CD4-positive, alpha-beta T cell treated with Interleukin-21 for 1 hour (primary cell): ENCODE measurements around the gene GABRB2.
"Not testable (repeated sequence)": the region's sequence is repeated elsewhere in the genome, so short reads cannot be mapped to it uniquely, and the experiment has no call there.

Experiments used
- DNase-seq: peaks from one replicate; pipeline ENCODE4 v3.0.0-alpha.2; 2020

Gene GABRB2

GRCh38 chr5:161380486-161380885 lies 166.0 kb downstream of the GABRB2 start:
- DNase-seq, result no peak

- no peak for DNase-seq
Measured at GRCh38 chr5:161378701-161379100, 167.8 kb downstream of the GABRB2 start.

DNA sequence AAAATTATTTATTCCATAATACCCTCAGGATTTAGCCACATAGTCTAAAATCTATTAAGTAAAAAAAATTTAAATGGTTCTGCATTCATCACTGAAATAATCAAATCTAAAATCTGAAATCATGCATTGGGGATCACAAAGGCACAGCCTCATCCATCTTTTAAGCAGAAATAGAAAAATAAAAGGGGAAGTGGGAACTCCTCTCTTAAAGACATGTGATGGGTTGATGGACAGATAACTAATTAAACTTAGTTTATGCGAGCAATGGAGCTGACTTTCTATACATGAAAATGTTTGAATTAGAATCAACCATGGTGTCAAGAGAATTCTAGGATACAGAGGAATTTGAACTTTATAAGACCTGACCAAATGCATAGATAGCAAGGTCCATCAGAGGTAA lies 170.5 kb downstream of the GABRB2 start:
- no peak for DNase-seq

DNA sequence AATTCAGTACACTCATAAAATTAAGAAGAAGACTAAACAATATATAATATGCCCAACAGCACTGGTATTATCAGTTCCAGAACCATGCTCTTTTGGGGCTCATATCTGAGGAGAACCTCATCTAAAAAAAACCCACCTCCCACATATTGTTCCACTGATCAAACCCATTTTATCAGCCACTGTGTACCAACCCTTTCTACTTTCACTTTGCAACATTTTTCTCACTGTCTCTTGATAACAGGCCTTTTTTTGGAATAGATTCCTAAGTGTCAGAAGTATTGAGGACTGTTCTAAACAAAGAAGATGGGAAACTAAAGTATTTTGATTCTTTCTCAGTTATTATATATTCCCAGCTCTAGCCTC lies 173.2 kb downstream of the GABRB2 start:
- DNase-seq, result no peak

DNA sequence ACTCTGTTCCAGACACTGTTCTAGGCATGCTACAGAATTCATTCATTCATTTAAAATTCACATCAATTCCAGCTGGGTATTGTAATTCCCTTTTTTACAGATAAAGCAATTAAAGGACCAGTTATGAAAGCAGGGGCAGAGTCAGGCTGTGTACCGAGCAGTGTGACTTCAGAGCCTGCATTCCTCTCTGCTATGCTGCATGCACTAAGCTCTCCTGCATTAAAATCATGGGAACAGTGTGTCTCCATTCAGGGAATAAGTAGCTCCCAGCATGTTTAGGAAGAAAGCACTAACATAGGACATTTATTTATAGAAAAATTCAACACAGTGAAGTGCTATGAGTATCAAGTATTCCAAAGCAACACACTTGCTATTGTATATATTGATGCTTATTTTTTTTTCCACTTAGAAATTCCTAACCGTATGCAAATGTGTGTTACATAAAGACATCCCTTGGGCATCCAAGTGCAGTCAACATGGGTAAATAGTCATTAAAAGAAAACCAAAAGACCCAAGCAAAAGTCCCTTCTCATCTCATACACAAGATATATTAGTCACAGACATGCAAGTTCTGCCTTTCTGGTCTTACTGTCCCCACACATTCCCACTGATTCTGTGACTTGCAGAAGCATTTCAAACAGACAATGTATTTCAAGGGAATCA lies 173.7 kb downstream of the GABRB2 start:
- no peak for DNase-seq

- no peak for DNase-seq
Measured at GRCh38 chr5:161369022-161369421, 177.5 kb downstream of the GABRB2 start.

DNA sequence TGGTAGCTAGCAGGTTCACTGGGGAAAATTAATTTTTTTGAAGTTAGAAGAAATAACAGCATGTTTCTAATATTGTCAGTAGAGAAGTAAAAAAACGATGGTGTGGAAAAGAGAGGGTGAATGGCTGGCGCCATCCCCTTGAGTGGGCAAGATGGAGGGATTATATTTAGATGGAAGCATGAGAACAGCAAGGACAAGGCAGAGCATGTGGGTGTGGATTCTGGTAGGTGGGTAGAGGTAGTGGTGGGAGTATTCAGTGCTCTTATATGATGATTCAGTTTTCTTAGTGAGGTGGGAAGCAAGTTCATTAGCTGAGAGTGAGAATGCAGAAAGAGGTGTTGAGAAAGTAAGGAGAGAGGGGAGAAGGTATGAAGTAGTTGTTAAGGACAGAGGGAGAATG lies 188.1 kb downstream of the GABRB2 start:
- no peak for DNase-seq

- no peak for DNase-seq
Measured at GRCh38 chr5:161344234-161344633, 202.3 kb downstream of the GABRB2 start.

DNA sequence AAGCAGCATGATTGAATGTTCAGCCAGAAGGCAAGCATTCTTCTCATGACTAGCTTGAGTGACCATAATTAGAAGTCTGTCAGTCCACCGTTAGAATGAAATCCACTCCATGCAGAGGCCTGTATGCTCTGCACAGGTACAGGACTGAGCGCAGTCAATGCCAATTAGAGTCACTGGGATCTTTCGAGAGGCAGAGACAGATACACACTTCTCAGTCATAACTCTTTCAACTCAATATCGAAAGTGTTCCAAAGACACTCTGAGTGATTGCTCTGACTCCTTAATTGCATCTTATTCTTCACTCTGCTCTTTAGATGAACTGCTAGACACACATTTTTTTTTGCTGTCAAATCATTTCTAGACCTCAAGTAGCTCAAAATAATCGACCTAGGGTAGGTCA lies 203.6 kb downstream of the GABRB2 start:
- DNase-seq, result no peak

DNA sequence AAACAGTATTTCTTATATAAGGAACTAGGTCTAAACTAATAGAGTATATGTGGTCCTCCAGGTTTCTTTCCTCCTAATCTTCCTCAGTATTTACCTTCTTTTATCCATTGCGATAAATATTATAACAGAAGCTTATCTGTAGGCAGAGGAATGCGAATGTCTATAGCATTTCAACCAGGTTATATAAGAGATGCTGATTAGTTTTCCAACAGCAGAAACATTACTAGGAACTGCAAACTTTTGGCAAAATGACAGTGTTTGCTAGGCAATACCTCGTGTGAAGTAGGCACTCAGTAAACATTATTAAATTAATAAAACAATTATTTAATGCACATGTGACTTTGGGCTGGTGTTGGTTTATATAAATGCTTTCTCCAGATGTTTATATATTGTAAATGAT lies 206.5 kb downstream of the GABRB2 start:
- no peak for DNase-seq

DNA sequence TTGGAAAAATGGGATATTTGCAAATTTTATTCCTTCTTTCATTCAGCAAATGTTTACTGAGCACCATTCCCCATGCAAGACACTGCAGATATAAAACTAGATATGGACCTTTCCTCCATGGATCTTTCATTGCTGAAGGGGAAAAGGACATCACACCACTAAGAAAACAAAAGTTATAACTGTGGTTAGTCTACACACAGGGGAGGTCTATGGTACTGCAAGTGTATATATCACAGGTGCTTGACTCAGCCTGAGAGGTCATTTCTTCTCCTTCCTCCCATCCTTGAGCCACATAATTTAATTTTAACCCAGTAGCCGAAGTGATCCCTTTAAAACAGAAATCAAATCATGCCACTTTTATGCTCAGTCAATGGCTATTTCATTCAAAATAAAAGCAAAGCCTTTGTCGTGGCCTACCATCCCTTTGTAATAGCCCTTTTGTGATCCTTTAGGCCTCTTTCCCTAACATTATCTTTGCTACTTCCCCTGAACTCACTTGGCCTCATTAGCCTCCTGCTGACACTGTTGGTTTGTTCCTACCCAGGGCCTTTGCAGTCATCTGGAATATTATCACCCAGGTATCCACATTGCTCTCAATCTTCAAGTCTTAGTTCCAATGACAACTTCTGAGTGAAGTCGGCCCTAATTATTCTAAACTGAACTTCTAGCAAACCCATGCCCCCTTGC lies 213.2 kb downstream of the GABRB2 start:
- DNase-seq, result no peak

DNA sequence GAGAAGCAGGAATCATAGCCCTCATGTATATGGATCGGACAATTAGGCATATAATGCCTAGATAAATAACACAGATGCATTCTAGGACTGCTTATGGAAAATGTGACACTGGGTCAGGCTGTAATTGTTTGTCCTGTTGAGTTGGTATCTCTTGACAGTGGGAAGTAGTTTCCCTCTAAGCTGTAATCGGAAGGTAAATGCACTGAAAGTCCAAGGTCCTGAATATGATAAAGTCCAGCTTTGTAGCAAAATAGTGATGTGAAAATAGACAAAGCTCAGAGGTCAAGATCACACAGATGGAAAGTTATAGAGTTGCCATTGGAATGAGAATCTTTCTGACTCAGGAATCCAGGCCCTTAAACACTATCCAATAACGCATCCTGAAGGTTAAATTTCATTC lies 214.2 kb downstream of the GABRB2 start:
- DNase-seq, result no peak

- no peak for DNase-seq
Measured at GRCh38 chr5:161314033-161314432, 232.5 kb downstream of the GABRB2 start.

DNA sequence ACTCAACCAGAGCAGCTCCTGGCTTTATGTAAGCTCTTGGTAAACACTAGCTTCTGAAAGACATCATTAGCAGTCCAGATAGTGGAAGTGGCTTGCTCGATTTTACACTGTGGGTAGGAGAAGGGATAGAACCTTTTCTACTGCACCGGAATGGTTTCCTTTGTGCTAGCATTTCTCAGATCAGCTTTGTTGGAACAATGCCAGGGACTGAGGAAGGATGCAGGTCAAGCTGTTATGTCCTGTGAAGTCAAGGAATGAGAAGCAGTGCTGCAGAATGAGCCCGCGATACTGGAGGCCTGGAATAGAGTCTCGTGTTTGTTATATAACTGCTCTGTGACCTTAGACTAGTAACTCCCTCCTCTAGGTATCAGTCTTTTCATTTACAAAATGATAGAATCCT lies 233.6 kb downstream of the GABRB2 start:
- DNase-seq, result no peak

DNA sequence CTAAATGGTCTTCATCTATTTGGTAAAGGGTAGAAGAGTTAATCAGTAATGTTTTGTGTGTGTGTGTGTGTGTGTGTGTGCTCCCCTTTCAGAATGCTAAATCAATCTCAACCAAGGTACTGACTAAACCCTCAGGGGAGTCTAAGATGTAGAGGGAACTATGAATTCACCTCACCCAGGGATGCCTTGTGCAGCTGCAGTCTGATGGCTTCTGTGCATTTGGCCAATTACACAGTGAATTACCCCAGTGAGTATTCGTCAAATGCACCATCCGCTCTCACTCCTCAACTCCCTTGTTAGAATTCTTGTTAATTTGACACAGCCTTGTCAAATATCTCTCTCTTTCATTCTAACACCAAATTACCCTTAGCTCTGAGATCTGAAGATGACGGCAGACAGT lies 234.6 kb downstream of the GABRB2 start:
- no peak for DNase-seq

DNA sequence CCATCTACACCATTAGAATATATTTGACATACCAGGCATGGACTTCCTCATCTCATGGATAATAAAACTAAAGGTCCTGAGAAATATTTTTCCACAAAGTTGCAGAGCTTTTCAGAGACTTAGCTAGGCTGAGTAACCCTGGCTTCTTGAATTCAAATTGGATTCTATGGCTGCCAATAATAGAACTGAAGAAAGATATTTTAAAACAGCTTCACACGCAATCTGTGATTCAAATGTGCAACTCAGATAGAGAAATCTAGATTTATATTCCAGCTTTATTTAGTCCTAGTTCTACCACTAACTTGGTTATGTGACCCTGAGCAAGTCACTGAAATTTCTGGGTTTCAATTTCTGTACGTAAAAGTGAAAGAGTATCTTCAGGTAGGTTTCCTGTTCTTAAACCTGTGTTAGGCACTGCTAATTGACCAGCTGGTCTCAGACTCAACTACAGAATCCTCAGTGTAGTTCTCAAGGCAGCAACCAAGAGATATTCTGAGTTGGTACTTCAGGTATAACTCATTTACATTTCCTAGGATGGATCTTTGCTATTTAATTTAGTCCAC lies 235.3 kb downstream of the GABRB2 start:
- no peak for DNase-seq

DNA sequence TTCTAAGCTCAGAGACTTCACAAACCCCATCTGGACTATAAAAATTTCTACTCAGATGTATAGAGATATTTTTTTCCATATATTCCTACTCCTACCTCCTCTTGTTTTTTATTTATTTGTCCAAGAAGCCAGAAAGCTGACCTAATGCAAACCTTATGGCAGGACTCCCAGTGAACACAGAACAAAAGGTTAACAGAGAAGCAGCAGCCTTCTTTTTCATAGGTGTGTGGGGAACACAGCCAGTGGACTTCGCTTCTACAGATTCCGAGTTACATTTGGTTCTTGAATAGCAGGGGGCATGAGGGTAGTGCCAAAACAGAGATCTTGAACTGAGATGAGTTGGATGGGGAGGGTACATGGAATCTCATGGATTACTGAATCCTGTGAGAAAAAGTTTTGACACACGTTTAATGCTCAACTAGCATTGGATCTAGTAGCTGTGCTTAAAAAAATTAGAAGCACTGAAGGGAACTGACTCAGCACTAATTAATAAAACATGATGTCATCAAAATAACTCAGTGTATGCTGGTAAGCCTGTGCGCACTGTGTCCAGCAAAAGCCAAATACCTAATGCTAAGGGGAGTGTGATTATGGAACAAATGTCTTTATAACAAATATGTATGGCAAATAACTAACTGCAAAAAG lies 240.1 kb downstream of the GABRB2 start:
- no peak for DNase-seq

- no peak for DNase-seq
Measured at GRCh38 chr5:161305601-161306000, 240.9 kb downstream of the GABRB2 start.

DNA sequence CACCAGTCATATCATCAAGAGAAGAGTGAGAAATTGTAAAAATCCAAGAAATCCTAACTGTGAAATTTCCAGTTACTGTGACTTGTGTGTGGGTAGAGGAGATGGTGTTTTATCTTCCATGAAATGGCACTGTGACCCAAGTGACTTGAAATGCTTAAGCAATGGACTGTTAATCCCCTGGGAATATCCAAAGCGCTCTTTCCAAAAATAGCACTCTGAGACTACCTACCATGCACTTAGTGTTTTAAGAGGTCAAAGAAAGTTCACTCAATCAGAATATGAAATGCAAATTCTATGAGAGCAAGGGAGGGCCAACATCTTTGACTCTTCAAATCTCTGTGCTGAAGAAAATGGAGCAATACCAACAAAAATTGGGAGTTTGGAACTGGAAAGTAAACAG lies 244.0 kb downstream of the GABRB2 start:
- DNase-seq, result no peak

GRCh38 chr5:161301586-161301985 lies 244.9 kb downstream of the GABRB2 start:
- DNase-seq, result no peak

- DNase-seq, result no peak
Measured at GRCh38 chr5:161299053-161299452, 247.5 kb downstream of the GABRB2 start.

DNA sequence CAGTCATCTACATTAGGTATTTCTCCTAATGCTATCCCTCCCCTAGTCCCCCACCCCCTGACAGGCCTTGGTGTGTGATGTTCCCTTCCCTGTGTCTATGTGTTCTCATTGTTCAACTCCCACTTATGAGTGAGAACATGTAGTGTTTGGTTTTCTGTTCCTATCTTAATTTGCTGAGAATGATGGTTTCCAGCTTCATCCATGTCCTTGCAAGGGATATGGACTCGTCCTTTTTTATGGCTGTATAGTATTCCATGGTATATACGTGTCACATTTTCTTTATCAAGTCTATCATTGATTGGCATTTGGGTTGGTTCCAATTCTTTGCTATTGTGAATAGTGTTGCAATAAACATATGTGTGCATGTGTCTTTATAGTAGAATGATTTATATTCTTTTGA lies 249.1 kb downstream of the GABRB2 start:
- DNase-seq, result not testable (repeated sequence)

- DNase-seq, result no peak
Measured at GRCh38 chr5:161295721-161296250, 250.7 kb downstream of the GABRB2 start.

DNA sequence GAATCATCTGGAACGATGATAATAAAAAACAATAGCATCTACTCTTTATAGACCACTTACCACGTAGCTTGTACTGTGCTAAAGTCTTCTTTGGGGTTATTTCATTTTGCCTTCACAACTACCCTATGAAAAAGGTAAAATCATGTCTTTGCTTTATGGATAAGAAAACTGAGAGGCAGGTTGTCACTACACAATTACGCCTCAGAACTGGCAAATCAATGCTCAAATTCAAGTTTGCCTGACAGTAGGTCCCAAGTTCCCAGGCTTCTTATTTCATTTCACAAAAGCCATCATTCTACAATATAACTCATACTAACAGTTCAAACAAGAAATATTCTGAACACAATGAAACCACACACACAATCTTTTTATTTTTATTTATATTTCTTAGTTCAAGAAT lies 258.5 kb downstream of the GABRB2 start:
- no peak for DNase-seq
